ENCODE data around the gene CCDC12. TPM values are rescaled to one million over a fixed set of nuclear protein-coding genes. Genes with fewer than 3 reads are reported as not detected.

CCDC12 gene
- total and polyA plus RNA-seq, 2 of the 13 experiments (the other 11 are each of a cell fraction or from before 2014, with no cell fraction given): 30.1 to 49.5 TPM

- ATAC-seq: peak; percentile 2; the same call in 2 of the 3 replicates
- 96% methylated on average over 4 of the region's 22 CpGs for WGBS (ENCODE audit: low lambda C conversion rate)
- Histone ChIP-seq H3K27ac (ENCODE audit: extremely low read length, insufficient read depth, low read length) (no peak overlapping the region), H3K4me2 (ENCODE audit: low read depth, low read length) (no peak overlapping the region), H3K4me1 (ENCODE audit: insufficient read depth, low read length) (peaks cover 12% of the 10 kb centered on the region), H4K20me1 (ENCODE audit: insufficient read depth, low read length) (no peaks in the 10 kb centered on the region), H2AFZ (ENCODE audit: low read length) (no peak overlapping the region), H3K9ac (ENCODE audit: insufficient read depth, low read depth, low read length) (no peak overlapping the region), H3K4me3 (replicated peaks in 1 of 3; ENCODE audit: insufficient read depth in 1 of 3, low read depth in 2 of 3, low read length in 3 of 3) (no peak overlapping the region), H3K27me3 (ENCODE audit: control insufficient read depth in 1 of 2, insufficient read depth in 2 of 2, low read length in 2 of 2) (no peaks in the 10 kb centered on the region), H3K36me3 (replicated peaks in 1 of 2; ENCODE audit: control insufficient read depth in 1 of 2, insufficient read depth in 2 of 2, low read length in 2 of 2) (peaks cover 3 to 6% of the 10 kb centered on the region in 2 experiments; a peak in 2 of 5 replicates), H3K9me3 (ENCODE audit: low read length) (no peaks in the 10 kb centered on the region), H3K79me2 (ENCODE audit: insufficient read depth, low read length) (no peaks in the 10 kb centered on the region)
- intact Hi-C loops (cut with micrococcal nuclease; ENCODE audit: unreplicated experiment): no loop called here
- CTCF ChIA-PET (ENCODE audit: low intra/inter-chr PET ratio, low total read pairs): interaction anchor here (1.1 to 2.0 kb wide), 2 partner anchors 75 to 294 kb away, joined by 4 to 27 read pairs; no protein-coding TSS in a partner anchor
- BruUV-seq (replicated peaks): no TSS peak
- DNase-seq (ENCODE audit: low spot score): no peak
- POLR2A ChIA-PET: no interaction called here
- in situ Hi-C loops (cut with HindIII; ENCODE audit: extremely low pct_ligation_motif_present, low pct_unique_long_range_greater_than_20kb): no loop called here
- no peak for FAIRE-seq
- TF ChIP-seq SP1 (IDR thresholded peaks at IDR 0.05) (no peak), SP1 (CRISPR knock-in tag; IDR thresholded peaks at IDR 0.05) (no peak), KDM2A (CRISPR knock-in tag; IDR thresholded peaks at IDR 0.05; ENCODE audit: borderline replicate concordance, low read depth) (0 out of 2 replicates have a peak, but pooled peaks have one; percentile 1), ZNF740 (CRISPR knock-in tag; IDR thresholded peaks at IDR 0.05) (no peak), ZBTB21 (CRISPR knock-in tag; IDR thresholded peaks at IDR 0.05) (no peak), ZBTB4 (CRISPR knock-in tag; IDR thresholded peaks at IDR 0.05; ENCODE audit: borderline replicate concordance) (0 out of 2 replicates have a peak, but pooled peaks have one; percentile 12), ZNF775 (CRISPR knock-in tag; IDR thresholded peaks at IDR 0.05; ENCODE audit: borderline replicate concordance) (no peak), ZFP90 (CRISPR knock-in tag; IDR thresholded peaks at IDR 0.05; ENCODE audit: borderline replicate concordance) (no peak), ZNF788 (CRISPR knock-in tag; IDR thresholded peaks at IDR 0.05; ENCODE audit: borderline replicate concordance) (no peak), ZNF33B (CRISPR knock-in tag; IDR thresholded peaks at IDR 0.05) (0 out of 2 replicates have a peak, but pooled peaks have one; percentile 12), ZNF570 (CRISPR knock-in tag; IDR thresholded peaks at IDR 0.05; ENCODE audit: borderline replicate concordance) (no peak), ATF7 (IDR thresholded peaks at IDR 0.05) (no peak), ATF7 (CRISPR knock-in tag; IDR thresholded peaks at IDR 0.05) (0 out of 2 replicates have a peak, but pooled peaks have one; percentile 40), PBX3 (CRISPR knock-in tag; IDR thresholded peaks at IDR 0.05; ENCODE audit: borderline replicate concordance) (no peak), ZNF180 (CRISPR knock-in tag; IDR thresholded peaks at IDR 0.05; ENCODE audit: borderline replicate concordance, low read depth) (no peak), ZNF672 (CRISPR knock-in tag; IDR thresholded peaks at IDR 0.05) (0 out of 2 replicates have a peak, but pooled peaks have one; percentile 4), ZMAT5 (CRISPR knock-in tag; IDR thresholded peaks at IDR 0.05; ENCODE audit: borderline replicate concordance, low read depth) (no peak), ZFP1 (CRISPR knock-in tag; IDR thresholded peaks at IDR 0.05) (no peak)
Observed at GRCh38 chr3:46998852-46999515, 22.4 kb upstream of the CCDC12 start.
